Kidney (tissue), 14 donors: ENCODE measurements around the gene KRTAP4-12. TPM values are rescaled to one million over a fixed set of nuclear protein-coding genes. Genes with fewer than 3 reads are reported as not detected.
"Not testable (repeated sequence)": the region's sequence is repeated elsewhere in the genome, so short reads cannot be mapped to it uniquely, and the experiment has no call there.

Experiments used
- DNase-seq, 5 donors: peaks; one replicate each; pipeline ENCODE4 v3.0.0-alpha.2; 2013 to 2020
- FAIRE-seq: peaks from 2 replicates; lab custom pipeline; 2012; peaks lifted over from hg19 to GRCh38; lab: Jason Lieb, UNC
- H3K27ac ChIP-seq, 2 donors: one replicate each; pipeline ENCODE4 v1.7.0; 2013; ENCODE audit warnings: low read depth in 2 of 2, low read length in 2 of 2, inconsistent platforms in 1 of 2
- H3K27me3 ChIP-seq: one replicate; pipeline ENCODE4 v1.7.1; 2013; ENCODE audit warnings: low read length, inconsistent platforms; ENCODE audit not compliant: control insufficient read depth, insufficient read depth
- H3K36me3 ChIP-seq, 3 donors: one replicate each; pipeline versions ENCODE4 v1.7.0 to v1.7.1; 2013; ENCODE audit warnings: low read length in 3 of 3, control low read depth in 1 of 3, inconsistent platforms in 1 of 3; ENCODE audit not compliant: insufficient read depth in 3 of 3, control insufficient read depth in 2 of 3
- H3K4me1 ChIP-seq, 3 donors: one replicate each; pipeline versions ENCODE4 v1.7.0 to v1.7.1; 2013; ENCODE audit warnings: low read length in 3 of 3, inconsistent platforms in 1 of 3, low read depth in 1 of 3; ENCODE audit not compliant: control insufficient read depth in 2 of 3, insufficient read depth in 2 of 3
- H3K4me3 ChIP-seq, 3 donors: one replicate each; pipeline versions ENCODE4 v1.7.0 to v1.8.1; 2013; ENCODE audit warnings: low read length in 3 of 3, control low read depth in 1 of 3, inconsistent platforms in 1 of 3
- H3K9ac ChIP-seq, 3 donors: one replicate each; pipeline versions ENCODE4 v1.7.0 to v1.7.1; 2013; ENCODE audit warnings: low read length in 3 of 3, control low read depth in 1 of 3, inconsistent platforms in 1 of 3
- H3K9me3 ChIP-seq, 3 donors: one replicate each; pipeline versions ENCODE4 v1.7.0 to v1.7.1; 2013; ENCODE audit warnings: low read length in 3 of 3, control low read depth in 1 of 3, inconsistent platforms in 1 of 3; ENCODE audit not compliant: control insufficient read depth in 2 of 3, insufficient read depth in 1 of 3
- intact Hi-C: fragments of 100-400 bp; cut with DNase I; formaldehyde crosslinking; loops from one replicate; pipeline ENCODE4 v1.11.1; 2022
- polyA plus RNA-seq: library from polyadenylated mRNA; stranded (reverse); fragments of 350-450 nt; fragmentation: Illumina TruSeq; extraction: RNeasy Lipid Tissue Mini Kit (QIAGEN cat#74804); gene quantifications from one replicate; pipeline ENCODE4 v1.2.3, GENCODE V29; 2014; ENCODE audit warnings: low read depth, low replicate concordance; ENCODE audit not compliant: insufficient read depth
- total RNA-seq: library from RNA; stranded (reverse); fragmentation: NEBNext Ultra II Directional; extraction: Animal tissue kit (Norgen Biotek cat#: 25700); gene quantifications from one replicate; pipeline ENCODE4 v1.2.1, GENCODE V29; 2021
- TF ChIP-seq, protein P1 (sequence below): IDR thresholded peaks from 3 replicates; pipeline ENCODE4 v1.5.1; 2012; ENCODE audit warnings: mild to moderate bottlenecking, moderate library complexity, borderline replicate concordance; ENCODE audit not compliant: insufficient read depth; ENCODE audit errors: extremely low read depth
- donor health status: control.
- donor health status: control.
- donor health status: control.
- donor health status: control.
- donor health status: control.
- donor health status: DM: yes; HTN: yes; CAD: no.
- donor health status: Normal renal cell carcinoma (clear cell type).

KRTAP4-12 gene
- total and polyA plus RNA-seq, 2 donors from 2014 or later: not detected

DNA sequence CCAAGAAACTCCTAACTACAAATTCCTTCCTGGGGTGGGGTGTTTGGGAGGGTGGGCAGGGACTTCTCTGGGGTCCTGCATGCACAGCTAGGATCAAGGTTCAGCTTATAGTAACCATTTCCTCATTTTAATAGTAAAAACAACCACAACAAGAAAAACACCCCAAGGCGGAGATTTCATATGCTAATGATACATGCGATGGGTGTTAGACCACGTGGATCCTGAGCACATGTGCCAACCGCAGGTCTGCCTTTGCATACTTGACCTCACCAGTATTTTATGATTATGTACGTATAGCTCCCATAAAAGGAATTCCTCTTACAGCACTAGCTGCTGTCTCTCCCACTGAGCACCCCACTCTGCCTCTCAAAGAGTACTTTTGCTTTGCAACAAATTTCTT lies 7.7 kb downstream of the KRTAP4-12 start:
- H3K9me3 ChIP-seq: no peaks in the 10 kb centered on the region
- DNase-seq (no peak), FAIRE-seq (no peak)
- H3K9ac ChIP-seq: no peak overlapping the region
- no peaks in the 10 kb centered on the region for H3K4me1 ChIP-seq
- H3K36me3 ChIP-seq: no peaks in the 10 kb centered on the region
- H3K27me3 ChIP-seq: no peaks in the 10 kb centered on the region
- H3K4me3 ChIP-seq: no peak overlapping the region
- no peak overlapping the region for H3K27ac ChIP-seq
- intact Hi-C loops: no loop called here
- TF ChIP-seq, protein P1, sequence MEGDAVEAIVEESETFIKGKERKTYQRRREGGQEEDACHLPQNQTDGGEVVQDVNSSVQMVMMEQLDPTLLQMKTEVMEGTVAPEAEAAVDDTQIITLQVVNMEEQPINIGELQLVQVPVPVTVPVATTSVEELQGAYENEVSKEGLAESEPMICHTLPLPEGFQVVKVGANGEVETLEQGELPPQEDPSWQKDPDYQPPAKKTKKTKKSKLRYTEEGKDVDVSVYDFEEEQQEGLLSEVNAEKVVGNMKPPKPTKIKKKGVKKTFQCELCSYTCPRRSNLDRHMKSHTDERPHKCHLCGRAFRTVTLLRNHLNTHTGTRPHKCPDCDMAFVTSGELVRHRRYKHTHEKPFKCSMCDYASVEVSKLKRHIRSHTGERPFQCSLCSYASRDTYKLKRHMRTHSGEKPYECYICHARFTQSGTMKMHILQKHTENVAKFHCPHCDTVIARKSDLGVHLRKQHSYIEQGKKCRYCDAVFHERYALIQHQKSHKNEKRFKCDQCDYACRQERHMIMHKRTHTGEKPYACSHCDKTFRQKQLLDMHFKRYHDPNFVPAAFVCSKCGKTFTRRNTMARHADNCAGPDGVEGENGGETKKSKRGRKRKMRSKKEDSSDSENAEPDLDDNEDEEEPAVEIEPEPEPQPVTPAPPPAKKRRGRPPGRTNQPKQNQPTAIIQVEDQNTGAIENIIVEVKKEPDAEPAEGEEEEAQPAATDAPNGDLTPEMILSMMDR: no peak

DNA sequence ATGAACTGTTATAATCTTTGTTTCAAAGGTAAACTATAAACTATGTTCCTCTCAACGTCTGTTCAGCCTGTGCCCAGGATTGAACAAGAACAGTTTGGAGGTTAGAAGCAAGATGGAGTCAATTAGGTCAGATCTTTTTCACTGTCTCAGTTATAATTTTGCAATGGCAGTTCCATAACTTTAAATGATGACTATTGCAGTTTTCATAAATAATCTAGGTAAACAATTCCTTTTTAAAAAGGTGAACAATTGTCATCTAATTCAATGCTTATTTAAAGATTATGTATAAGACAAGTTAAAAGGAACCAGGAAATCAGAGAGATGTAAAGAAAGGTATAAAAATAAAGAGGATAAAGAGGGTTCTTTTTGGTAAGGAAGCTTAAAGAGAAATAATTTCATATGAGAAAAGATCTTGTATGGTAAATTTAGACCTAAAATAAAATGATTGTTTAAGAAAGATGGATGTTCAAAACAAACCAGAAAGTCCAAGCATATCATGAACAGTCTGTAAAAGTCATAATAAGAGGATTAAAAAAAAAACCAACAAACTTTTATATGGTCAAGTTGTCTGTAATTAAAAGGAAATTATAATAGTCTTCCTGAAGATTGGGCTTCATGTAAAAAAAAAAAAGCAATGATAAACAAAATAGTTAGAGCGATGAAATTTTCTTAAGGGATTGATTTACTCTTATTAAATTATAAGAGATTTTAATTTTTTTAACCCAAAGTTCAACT lies 12.7 kb downstream of the KRTAP4-12 start:
- Histone ChIP-seq H3K4me3 (no peak overlapping the region), H3K36me3 (no peaks in the 10 kb centered on the region), H3K27me3 (no peaks in the 10 kb centered on the region), H3K9ac (no peak overlapping the region), H3K9me3 (no peaks in the 10 kb centered on the region), H3K27ac (no peak overlapping the region), H3K4me1 (no peaks in the 10 kb centered on the region)
- TF ChIP-seq, protein P1: no peak
- FAIRE-seq (no peak), DNase-seq (no peak)
- intact Hi-C loops: no loop called here

DNA sequence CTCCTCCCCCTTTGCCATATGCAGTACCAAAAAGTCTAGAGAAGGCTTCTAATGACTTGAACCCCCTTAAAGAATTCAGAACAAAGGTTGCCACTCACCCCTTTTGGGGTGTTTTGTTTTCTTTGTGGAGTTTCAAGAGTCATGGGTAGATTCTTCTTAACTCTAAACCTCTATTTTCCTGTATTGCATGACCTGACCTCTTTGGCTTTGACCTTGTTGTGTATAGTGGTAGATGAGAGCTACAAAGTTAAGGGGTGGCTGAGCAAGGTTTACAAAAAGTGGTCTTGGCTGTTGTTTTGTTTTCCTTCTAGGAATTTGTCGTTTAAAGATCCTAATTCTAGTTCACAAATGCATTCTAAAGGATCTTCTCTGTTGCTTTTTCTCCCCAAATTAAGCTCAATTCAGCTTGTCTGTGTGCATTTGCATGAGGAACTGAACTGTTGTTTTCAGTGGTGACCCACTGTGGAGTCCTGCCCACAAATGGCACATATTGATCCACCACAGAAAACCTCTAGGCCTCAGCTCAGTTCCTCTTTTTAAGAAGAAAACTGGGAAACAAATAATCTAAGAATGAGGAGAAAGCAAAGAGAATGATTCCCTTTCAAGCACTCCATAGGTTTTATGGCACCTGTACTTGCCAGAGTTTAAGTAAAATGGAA lies 15.1 kb downstream of the KRTAP4-12 start:
- H3K4me1 ChIP-seq, H3K27me3 ChIP-seq, H3K9me3 ChIP-seq, H3K36me3 ChIP-seq, DNase-seq, H3K4me3 ChIP-seq, H3K27ac ChIP-seq, FAIRE-seq, H3K9ac ChIP-seq, intact Hi-C loops: not testable (repeated sequence)

DNA sequence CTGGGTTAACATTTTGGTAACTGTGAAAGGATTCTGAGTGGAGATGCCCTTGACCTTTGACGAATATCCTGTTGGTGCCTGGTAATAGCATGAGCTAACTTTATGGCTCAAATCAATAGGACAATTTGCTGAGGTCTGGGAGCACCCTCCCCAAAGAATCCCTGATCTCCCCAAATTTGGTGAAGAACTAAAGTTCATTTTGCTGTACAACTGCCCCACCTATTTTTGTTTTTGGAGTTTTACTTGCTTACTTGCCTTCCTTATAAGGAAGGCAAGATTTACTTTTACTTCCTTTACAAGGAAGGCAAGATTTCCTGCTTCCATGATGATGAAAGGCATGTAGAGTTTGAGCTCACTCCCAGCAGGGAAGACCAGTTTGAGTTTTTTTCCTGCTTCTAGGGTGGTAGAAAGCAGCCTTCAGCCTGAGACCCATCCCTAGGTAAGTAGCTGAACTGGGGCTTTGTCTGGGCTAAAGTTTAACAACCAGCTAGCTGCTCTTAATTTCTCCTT lies 16.0 kb downstream of the KRTAP4-12 start:
- H3K4me1 ChIP-seq: no peaks in the 10 kb centered on the region
- H3K36me3 ChIP-seq: no peaks in the 10 kb centered on the region
- intact Hi-C loops: no loop called here
- H3K27ac ChIP-seq: no peak overlapping the region
- DNase-seq: no peak
- H3K4me3 ChIP-seq: no peak overlapping the region
- no peak overlapping the region for H3K9ac ChIP-seq
- TF ChIP-seq, protein P1: no peak
- H3K9me3 ChIP-seq: no peaks in the 10 kb centered on the region
- H3K27me3 ChIP-seq: no peaks in the 10 kb centered on the region
- no peak for FAIRE-seq

DNA sequence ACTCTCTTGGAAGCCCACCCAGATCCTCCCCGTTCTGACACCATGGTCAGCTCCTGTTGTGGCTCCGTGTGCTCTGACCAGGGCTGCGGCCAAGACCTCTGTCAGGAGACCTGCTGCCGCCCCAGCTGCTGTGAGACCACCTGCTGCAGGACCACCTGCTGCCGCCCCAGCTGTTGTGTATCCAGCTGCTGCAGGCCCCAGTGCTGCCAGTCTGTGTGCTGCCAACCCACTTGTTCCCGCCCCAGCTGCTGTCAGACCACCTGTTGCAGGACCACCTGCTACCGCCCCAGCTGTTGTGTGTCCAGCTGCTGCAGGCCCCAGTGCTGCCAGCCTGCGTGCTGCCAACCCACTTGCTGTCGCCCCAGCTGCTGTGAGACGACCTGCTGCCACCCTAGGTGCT lies 18.6 kb downstream of the KRTAP4-12 start, which contains the start of gene KRTAP4-9:
Gene KRTAP4-9 (plus strand): TSS at position 43 of the 400 bp plus-strand sequence. CDS start 0 bp downstream, at position 43.
- H3K36me3 ChIP-seq, H3K27ac ChIP-seq, H3K4me1 ChIP-seq, intact Hi-C loops, H3K27me3 ChIP-seq, DNase-seq, H3K4me3 ChIP-seq, FAIRE-seq, H3K9me3 ChIP-seq, H3K9ac ChIP-seq: not testable (repeated sequence)
